ENCODE data around the gene GRM6. TPM values are rescaled to one million over a fixed set of nuclear protein-coding genes. Genes with fewer than 3 reads are reported as not detected.

The GRM6 gene
- total RNA-seq, 1 experiment from 2014 or later = 0.33 TPM

DNA sequence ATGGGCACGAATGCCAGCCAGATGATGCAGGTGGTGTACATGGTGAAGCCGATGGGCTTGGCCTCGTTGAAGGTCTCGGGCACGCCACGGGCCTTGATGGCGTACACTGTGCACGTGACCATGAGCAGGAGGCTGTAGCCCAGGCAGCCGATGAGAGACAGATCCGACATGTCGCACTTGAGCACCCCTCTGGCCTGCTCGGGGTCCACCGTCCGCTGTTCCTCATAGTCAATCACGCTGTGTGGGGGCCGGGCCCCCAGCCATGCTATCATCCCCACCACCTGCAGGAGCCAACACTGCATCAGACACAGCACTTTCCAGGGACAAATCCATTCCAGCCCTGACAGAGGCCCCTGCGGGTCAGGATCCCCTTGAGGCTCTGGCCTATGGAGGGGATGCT lies 12.2 kb downstream of the GRM6 start:
- ATAC-seq (no peak), DNase-seq (ENCODE audit: low spot score) (no peak)
- ChIA-PET CTCF (interaction anchor here (0.7 kb wide), 1 partner anchor 14 kb away, joined by 5 read pairs; no protein-coding TSS in a partner anchor), POLR2A (no interaction called here)
- Mint-ChIP-seq H3K4me1 (no peaks in the 10 kb centered on the region), H3K27me3 (ENCODE audit: low read depth) (peaks cover 35% of the 10 kb centered on the region), H3K27ac (no peak overlapping the region), H3K9me3 (peaks cover 72% of the 10 kb centered on the region), H3K36me3 (peaks cover 75% of the 10 kb centered on the region), H3K4me3 (no peak overlapping the region)
- TF ChIP-seq SMAD3 (CRISPR knock-in tag; IDR thresholded peaks at IDR 0.05; ENCODE audit: borderline replicate concordance) (no peak), NFATC4 (CRISPR knock-in tag; IDR thresholded peaks at IDR 0.05) (no peak), ZNF138 (CRISPR knock-in tag; conservative IDR thresholded peaks at IDR 0.05) (no peak), ATF3 (CRISPR knock-in tag; conservative IDR thresholded peaks at IDR 0.05) (no peak), MXD4 (CRISPR knock-in tag; IDR thresholded peaks at IDR 0.05; ENCODE audit: borderline replicate concordance) (no peak), NR1H2 (CRISPR knock-in tag; IDR thresholded peaks at IDR 0.05) (no peak), CREB1 (CRISPR knock-in tag; IDR thresholded peaks at IDR 0.05) (no peak), ZNF263 (CRISPR knock-in tag; IDR thresholded peaks at IDR 0.05; ENCODE audit: low read depth) (no peak), NFYB (CRISPR knock-in tag; conservative IDR thresholded peaks at IDR 0.05; ENCODE audit: low read depth) (no peak), HMGA2 (CRISPR knock-in tag; IDR thresholded peaks at IDR 0.05) (no peak), KAT7 (CRISPR knock-in tag; IDR thresholded peaks at IDR 0.05; ENCODE audit: borderline replicate concordance) (no peak), NFE2L1 (CRISPR knock-in tag; IDR thresholded peaks at IDR 0.05) (no peak), FOXK1 (CRISPR knock-in tag; IDR thresholded peaks at IDR 0.05) (no peak)
- TF ChIP-seq, protein P1, sequence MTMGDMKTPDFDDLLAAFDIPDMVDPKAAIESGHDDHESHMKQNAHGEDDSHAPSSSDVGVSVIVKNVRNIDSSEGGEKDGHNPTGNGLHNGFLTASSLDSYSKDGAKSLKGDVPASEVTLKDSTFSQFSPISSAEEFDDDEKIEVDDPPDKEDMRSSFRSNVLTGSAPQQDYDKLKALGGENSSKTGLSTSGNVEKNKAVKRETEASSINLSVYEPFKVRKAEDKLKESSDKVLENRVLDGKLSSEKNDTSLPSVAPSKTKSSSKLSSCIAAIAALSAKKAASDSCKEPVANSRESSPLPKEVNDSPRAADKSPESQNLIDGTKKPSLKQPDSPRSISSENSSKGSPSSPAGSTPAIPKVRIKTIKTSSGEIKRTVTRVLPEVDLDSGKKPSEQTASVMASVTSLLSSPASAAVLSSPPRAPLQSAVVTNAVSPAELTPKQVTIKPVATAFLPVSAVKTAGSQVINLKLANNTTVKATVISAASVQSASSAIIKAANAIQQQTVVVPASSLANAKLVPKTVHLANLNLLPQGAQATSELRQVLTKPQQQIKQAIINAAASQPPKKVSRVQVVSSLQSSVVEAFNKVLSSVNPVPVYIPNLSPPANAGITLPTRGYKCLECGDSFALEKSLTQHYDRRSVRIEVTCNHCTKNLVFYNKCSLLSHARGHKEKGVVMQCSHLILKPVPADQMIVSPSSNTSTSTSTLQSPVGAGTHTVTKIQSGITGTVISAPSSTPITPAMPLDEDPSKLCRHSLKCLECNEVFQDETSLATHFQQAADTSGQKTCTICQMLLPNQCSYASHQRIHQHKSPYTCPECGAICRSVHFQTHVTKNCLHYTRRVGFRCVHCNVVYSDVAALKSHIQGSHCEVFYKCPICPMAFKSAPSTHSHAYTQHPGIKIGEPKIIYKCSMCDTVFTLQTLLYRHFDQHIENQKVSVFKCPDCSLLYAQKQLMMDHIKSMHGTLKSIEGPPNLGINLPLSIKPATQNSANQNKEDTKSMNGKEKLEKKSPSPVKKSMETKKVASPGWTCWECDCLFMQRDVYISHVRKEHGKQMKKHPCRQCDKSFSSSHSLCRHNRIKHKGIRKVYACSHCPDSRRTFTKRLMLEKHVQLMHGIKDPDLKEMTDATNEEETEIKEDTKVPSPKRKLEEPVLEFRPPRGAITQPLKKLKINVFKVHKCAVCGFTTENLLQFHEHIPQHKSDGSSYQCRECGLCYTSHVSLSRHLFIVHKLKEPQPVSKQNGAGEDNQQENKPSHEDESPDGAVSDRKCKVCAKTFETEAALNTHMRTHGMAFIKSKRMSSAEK (CRISPR knock-in tag; IDR thresholded peaks at IDR 0.05; ENCODE audit: borderline replicate concordance) = no peak
- TF ChIP-seq, protein P2, sequence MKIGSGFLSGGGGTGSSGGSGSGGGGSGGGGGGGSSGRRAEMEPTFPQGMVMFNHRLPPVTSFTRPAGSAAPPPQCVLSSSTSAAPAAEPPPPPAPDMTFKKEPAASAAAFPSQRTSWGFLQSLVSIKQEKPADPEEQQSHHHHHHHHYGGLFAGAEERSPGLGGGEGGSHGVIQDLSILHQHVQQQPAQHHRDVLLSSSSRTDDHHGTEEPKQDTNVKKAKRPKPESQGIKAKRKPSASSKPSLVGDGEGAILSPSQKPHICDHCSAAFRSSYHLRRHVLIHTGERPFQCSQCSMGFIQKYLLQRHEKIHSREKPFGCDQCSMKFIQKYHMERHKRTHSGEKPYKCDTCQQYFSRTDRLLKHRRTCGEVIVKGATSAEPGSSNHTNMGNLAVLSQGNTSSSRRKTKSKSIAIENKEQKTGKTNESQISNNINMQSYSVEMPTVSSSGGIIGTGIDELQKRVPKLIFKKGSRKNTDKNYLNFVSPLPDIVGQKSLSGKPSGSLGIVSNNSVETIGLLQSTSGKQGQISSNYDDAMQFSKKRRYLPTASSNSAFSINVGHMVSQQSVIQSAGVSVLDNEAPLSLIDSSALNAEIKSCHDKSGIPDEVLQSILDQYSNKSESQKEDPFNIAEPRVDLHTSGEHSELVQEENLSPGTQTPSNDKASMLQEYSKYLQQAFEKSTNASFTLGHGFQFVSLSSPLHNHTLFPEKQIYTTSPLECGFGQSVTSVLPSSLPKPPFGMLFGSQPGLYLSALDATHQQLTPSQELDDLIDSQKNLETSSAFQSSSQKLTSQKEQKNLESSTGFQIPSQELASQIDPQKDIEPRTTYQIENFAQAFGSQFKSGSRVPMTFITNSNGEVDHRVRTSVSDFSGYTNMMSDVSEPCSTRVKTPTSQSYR (CRISPR knock-in tag; IDR thresholded peaks at IDR 0.05) = no peak
- TF ChIP-seq, protein P3, sequence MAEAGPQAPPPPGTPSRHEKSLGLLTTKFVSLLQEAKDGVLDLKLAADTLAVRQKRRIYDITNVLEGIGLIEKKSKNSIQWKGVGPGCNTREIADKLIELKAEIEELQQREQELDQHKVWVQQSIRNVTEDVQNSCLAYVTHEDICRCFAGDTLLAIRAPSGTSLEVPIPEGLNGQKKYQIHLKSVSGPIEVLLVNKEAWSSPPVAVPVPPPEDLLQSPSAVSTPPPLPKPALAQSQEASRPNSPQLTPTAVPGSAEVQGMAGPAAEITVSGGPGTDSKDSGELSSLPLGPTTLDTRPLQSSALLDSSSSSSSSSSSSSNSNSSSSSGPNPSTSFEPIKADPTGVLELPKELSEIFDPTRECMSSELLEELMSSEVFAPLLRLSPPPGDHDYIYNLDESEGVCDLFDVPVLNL (CRISPR knock-in tag; IDR thresholded peaks at IDR 0.05; ENCODE audit: borderline replicate concordance, low read depth) = no peak
- TF ChIP-seq, protein P4, sequence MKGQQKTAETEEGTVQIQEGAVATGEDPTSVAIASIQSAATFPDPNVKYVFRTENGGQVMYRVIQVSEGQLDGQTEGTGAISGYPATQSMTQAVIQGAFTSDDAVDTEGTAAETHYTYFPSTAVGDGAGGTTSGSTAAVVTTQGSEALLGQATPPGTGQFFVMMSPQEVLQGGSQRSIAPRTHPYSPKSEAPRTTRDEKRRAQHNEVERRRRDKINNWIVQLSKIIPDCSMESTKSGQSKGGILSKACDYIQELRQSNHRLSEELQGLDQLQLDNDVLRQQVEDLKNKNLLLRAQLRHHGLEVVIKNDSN (CRISPR knock-in tag; IDR thresholded peaks at IDR 0.05) = no peak
- TF ChIP-seq, protein P5, sequence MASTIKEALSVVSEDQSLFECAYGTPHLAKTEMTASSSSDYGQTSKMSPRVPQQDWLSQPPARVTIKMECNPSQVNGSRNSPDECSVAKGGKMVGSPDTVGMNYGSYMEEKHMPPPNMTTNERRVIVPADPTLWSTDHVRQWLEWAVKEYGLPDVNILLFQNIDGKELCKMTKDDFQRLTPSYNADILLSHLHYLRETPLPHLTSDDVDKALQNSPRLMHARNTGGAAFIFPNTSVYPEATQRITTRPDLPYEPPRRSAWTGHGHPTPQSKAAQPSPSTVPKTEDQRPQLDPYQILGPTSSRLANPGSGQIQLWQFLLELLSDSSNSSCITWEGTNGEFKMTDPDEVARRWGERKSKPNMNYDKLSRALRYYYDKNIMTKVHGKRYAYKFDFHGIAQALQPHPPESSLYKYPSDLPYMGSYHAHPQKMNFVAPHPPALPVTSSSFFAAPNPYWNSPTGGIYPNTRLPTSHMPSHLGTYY (CRISPR knock-in tag; IDR thresholded peaks at IDR 0.05) = no peak
- TF ChIP-seq, protein P6, sequence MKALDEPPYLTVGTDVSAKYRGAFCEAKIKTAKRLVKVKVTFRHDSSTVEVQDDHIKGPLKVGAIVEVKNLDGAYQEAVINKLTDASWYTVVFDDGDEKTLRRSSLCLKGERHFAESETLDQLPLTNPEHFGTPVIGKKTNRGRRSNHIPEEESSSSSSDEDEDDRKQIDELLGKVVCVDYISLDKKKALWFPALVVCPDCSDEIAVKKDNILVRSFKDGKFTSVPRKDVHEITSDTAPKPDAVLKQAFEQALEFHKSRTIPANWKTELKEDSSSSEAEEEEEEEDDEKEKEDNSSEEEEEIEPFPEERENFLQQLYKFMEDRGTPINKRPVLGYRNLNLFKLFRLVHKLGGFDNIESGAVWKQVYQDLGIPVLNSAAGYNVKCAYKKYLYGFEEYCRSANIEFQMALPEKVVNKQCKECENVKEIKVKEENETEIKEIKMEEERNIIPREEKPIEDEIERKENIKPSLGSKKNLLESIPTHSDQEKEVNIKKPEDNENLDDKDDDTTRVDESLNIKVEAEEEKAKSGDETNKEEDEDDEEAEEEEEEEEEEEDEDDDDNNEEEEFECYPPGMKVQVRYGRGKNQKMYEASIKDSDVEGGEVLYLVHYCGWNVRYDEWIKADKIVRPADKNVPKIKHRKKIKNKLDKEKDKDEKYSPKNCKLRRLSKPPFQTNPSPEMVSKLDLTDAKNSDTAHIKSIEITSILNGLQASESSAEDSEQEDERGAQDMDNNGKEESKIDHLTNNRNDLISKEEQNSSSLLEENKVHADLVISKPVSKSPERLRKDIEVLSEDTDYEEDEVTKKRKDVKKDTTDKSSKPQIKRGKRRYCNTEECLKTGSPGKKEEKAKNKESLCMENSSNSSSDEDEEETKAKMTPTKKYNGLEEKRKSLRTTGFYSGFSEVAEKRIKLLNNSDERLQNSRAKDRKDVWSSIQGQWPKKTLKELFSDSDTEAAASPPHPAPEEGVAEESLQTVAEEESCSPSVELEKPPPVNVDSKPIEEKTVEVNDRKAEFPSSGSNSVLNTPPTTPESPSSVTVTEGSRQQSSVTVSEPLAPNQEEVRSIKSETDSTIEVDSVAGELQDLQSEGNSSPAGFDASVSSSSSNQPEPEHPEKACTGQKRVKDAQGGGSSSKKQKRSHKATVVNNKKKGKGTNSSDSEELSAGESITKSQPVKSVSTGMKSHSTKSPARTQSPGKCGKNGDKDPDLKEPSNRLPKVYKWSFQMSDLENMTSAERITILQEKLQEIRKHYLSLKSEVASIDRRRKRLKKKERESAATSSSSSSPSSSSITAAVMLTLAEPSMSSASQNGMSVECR (CRISPR knock-in tag; IDR thresholded peaks at IDR 0.05; ENCODE audit: borderline replicate concordance) = no peak
- TF ChIP-seq, protein P7, sequence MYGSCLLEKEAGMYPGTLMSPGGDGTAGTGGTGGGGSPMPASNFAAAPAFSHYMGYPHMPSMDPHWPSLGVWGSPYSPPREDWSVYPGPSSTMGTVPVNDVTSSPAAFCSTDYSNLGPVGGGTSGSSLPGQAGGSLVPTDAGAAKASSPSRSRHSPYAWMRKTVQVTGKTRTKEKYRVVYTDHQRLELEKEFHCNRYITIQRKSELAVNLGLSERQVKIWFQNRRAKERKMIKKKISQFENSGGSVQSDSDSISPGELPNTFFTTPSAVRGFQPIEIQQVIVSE (CRISPR knock-in tag; IDR thresholded peaks at IDR 0.05; ENCODE audit: borderline replicate concordance) = no peak

Data from WTC11 (cell line).